ENCODE data around the gene RPRD1B.
A peak's percentile ranks its signal among the peaks of the same experiment; 100 is the strongest.

- TF ChIP-seq ZNF407 (CRISPR knock-in tag; IDR thresholded peaks at IDR 0.05; ENCODE audit: not compliant biosample characterization) (no peak), RXRA (CRISPR knock-in tag; IDR thresholded peaks at IDR 0.05) (no peak), DDIT3 (CRISPR knock-in tag; IDR thresholded peaks at IDR 0.05) (0 out of 2 replicates have a peak, but pooled peaks have one; percentile 55), ZNF776 (CRISPR knock-in tag; IDR thresholded peaks at IDR 0.05) (no peak), GTF2F1 (IDR thresholded peaks at IDR 0.05; ENCODE audit: low read length) (no peak)
Measured at GRCh38 chr20:38082894-38083293, 49.3 kb downstream of the RPRD1B start.
